GM11168 (cell line): ENCODE results near the gene APH1A.
"Not testable (repeated sequence)": the region's sequence is repeated elsewhere in the genome, so short reads cannot be mapped to it uniquely, and the experiment has no call there.

Experiments
- in situ Hi-C: fragments of 300-500 bp; cut with MboI; formaldehyde crosslinking; loops from one replicate; pipeline ENCODE4 v1.12.0; 2022; ENCODE audit warnings: low sequenced_read_pairs; ENCODE audit not compliant: unreplicated experiment

The APH1A gene

GRCh38 chr1:150269451-150269850 lies 635 bp upstream of the APH1A start:
- in situ Hi-C loops = no loop called here

- in situ Hi-C loops = no loop called here
Measured at GRCh38 chr1:150268340-150268704, 494 bp downstream of the APH1A start.

GRCh38 chr1:150267896-150268295 lies 920 bp downstream of the APH1A start:
- in situ Hi-C loops = no loop called here

- in situ Hi-C loops = no loop called here
Measured at GRCh38 chr1:150263549-150263948, 5.3 kb downstream of the APH1A start.

- in situ Hi-C loops = no loop called here
Measured at GRCh38 chr1:150262388-150263320, 6.2 kb downstream of the APH1A start.

- in situ Hi-C loops = no loop called here
Measured at GRCh38 chr1:150261367-150261766, 7.4 kb downstream of the APH1A start.

- in situ Hi-C loops = no loop called here
Measured at GRCh38 chr1:150259758-150260669, 8.8 kb downstream of the APH1A start.

- in situ Hi-C loops = no loop called here
Measured at GRCh38 chr1:150259217-150259616, 9.6 kb downstream of the APH1A start.

- in situ Hi-C loops = no loop called here
Measured at GRCh38 chr1:150257624-150258585, 10.9 kb downstream of the APH1A start, which contains the start of gene CA14. Gene CA14 (plus strand): TSS chr1:150257774. CDS start chr1:150258129, 355 bp downstream.

GRCh38 chr1:150256554-150257341 lies 12.1 kb downstream of the APH1A start:
- in situ Hi-C loops = no loop called here

- in situ Hi-C loops = no loop called here
Measured at GRCh38 chr1:150256198-150256553, 12.6 kb downstream of the APH1A start.

GRCh38 chr1:150249936-150250335 lies 18.9 kb downstream of the APH1A start:
- in situ Hi-C loops = no loop called here

- in situ Hi-C loops = no loop called here
Measured at GRCh38 chr1:150243003-150243402, 25.8 kb downstream of the APH1A start.

- in situ Hi-C loops = no loop called here
Measured at GRCh38 chr1:150237746-150238145, 31.1 kb downstream of the APH1A start.

- in situ Hi-C loops = not testable (repeated sequence)
Measured at GRCh38 chr1:150237176-150237575, 31.6 kb downstream of the APH1A start.

- in situ Hi-C loops = no loop called here
Measured at GRCh38 chr1:150236614-150237100, 32.2 kb downstream of the APH1A start.

GRCh38 chr1:150235852-150236613 lies 32.8 kb downstream of the APH1A start, which contains the start of gene ANP32E:
Gene ANP32E (minus strand): TSS chr1:150236112. CDS start chr1:150235786, 326 bp downstream.
- in situ Hi-C loops = no loop called here

- in situ Hi-C loops = no loop called here
Measured at GRCh38 chr1:150235294-150235851, 33.4 kb downstream of the APH1A start.
